ENCODE data around the gene MZF1. TPM values are rescaled to one million over a fixed set of nuclear protein-coding genes. Genes with fewer than 3 reads are reported as not detected.

MZF1 gene
- total RNA-seq, 1 experiment from 2014 or later = 18.0 TPM

DNA sequence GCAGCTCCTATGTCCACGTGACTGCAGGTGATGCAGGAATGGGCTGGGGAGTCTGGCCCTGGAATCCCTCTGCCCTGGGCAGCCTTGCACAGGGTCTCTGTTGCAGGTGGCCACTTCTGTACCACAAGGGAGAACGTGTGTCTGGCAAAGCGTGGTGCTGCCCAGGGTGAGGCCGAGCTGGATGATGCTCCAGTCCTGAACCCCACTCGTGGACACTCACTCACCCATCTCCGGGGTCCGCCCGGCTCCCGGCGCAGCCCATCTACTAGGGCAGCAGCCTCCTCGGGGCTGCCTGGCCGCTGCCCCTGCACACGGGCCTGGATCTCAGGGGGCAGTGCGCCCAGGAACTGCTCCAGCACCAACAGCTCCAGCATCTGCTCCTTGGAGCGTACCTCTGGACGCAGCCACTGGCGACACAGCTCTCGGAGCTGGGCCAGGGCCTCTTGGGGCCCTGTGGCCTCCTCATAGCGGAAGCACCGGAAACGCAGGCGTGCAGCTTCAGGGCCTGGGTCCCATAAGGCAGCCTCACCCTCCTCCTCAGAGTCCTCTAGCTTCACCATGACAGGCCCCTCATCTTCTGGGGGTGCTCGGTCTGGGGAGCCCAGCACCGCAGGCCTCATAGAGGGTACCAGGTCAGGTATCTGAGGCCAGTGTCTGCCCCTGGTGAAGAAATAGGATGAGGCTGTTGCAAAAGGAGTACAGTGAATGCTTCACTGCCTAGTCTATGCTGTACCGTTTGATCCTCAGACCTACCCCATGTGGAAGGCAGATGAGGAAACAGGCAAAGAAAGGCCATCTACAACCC is 2.2 kb downstream of the MZF1 start:
- Histone ChIP-seq H3K27ac (ENCODE audit: low read length) (no peak overlapping the region), H3K9me3 (ENCODE audit: low read length) (no peaks in the 10 kb centered on the region), H3K79me2 (ENCODE audit: low read length) (peaks cover 15% of the 10 kb centered on the region), H2AFZ (ENCODE audit: low read length) (no peak overlapping the region), H3K27me3 (ENCODE audit: low read length) (no peaks in the 10 kb centered on the region), H3K4me1 (ENCODE audit: insufficient read depth, low read length) (peaks cover 22% of the 10 kb centered on the region), H3F3A (ENCODE audit: low read length, unreplicated experiment) (no peaks in the 10 kb centered on the region), H3K4me2 (ENCODE audit: low read length) (no peak overlapping the region), H3K9ac (ENCODE audit: low read length) (no peak overlapping the region), H4K20me1 (ENCODE audit: low read length) (no peaks in the 10 kb centered on the region), H3K9me2 (replicated peaks; ENCODE audit: low read length) (no peaks in the 10 kb centered on the region), H3K4me3 (ENCODE audit: low read length) (no peak overlapping the region), H3K36me3 (ENCODE audit: low read depth, low read length) (peaks cover 8% of the 10 kb centered on the region; the same call in 1 of the 2 replicates)
- ATAC-seq (no peak), DNase-seq (no peak)
- ChIA-PET CTCF (no interaction called here), POLR2A (ENCODE audit: unreplicated experiment) (no interaction called here)
- intact Hi-C loops (cut with micrococcal nuclease) = no loop called here
- TF ChIP-seq, protein P1, sequence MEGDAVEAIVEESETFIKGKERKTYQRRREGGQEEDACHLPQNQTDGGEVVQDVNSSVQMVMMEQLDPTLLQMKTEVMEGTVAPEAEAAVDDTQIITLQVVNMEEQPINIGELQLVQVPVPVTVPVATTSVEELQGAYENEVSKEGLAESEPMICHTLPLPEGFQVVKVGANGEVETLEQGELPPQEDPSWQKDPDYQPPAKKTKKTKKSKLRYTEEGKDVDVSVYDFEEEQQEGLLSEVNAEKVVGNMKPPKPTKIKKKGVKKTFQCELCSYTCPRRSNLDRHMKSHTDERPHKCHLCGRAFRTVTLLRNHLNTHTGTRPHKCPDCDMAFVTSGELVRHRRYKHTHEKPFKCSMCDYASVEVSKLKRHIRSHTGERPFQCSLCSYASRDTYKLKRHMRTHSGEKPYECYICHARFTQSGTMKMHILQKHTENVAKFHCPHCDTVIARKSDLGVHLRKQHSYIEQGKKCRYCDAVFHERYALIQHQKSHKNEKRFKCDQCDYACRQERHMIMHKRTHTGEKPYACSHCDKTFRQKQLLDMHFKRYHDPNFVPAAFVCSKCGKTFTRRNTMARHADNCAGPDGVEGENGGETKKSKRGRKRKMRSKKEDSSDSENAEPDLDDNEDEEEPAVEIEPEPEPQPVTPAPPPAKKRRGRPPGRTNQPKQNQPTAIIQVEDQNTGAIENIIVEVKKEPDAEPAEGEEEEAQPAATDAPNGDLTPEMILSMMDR (conservative IDR thresholded peaks at IDR 0.05; ENCODE audit: low read depth, low read length) = no peak
- TF ChIP-seq EZH2phosphoT487 (IDR thresholded peaks at IDR 0.05; ENCODE audit: borderline replicate concordance, low read length) (no peak), EZH2 (IDR thresholded peaks at IDR 0.05; ENCODE audit: low read length, unreplicated experiment) (no peak)
- BruUV-seq (replicated peaks) = no TSS peak

DNA sequence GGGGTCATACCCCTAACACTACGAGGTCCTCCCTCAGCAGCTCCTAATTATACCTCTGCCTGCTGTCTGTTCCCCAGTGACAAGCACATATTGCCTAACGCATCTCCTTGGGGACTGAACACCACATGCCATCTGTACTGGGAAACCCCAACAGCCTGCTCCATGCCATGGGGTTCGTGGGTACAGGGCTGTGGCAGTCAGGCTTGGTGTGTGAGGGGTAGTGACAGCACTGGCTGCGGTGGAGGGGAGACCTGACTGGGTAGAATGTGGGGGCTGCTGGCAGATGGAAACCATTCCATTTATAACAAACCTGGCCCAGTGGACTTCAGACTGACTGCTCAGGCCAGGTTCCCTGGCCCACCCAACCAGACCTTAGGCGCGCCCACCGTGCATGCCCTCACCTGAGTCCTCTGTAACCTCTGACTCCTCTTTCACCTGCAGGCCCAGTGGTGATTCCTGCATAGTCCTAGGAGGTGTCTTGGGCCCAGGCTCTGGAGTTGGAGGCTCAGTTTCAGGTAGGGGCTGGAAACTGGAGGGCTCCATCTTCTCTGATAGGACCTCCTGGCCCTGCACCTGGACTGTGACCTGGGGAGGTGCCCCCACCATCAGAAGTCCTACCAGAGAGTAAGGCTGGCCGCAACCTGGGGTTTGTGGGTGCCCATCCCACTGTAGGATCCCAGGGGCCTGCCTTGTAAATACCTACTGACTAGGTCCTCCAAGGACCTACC is 3.0 kb downstream of the MZF1 start:
- Histone ChIP-seq H3K27me3 (ENCODE audit: low read length) (no peaks in the 10 kb centered on the region), H3K36me3 (ENCODE audit: low read depth, low read length) (peaks cover 8% of the 10 kb centered on the region; the same call in 1 of the 2 replicates), H3K4me3 (ENCODE audit: low read length) (no peak overlapping the region), H3K9ac (ENCODE audit: low read length) (no peak overlapping the region), H3K9me2 (replicated peaks; ENCODE audit: low read length) (no peaks in the 10 kb centered on the region), H3F3A (ENCODE audit: low read length, unreplicated experiment) (no peaks in the 10 kb centered on the region), H2AFZ (ENCODE audit: low read length) (no peak overlapping the region), H3K27ac (ENCODE audit: low read length) (no peak overlapping the region), H3K4me1 (ENCODE audit: insufficient read depth, low read length) (peaks cover 19% of the 10 kb centered on the region), H4K20me1 (ENCODE audit: low read length) (no peaks in the 10 kb centered on the region), H3K4me2 (ENCODE audit: low read length) (no peak overlapping the region), H3K9me3 (ENCODE audit: low read length) (no peaks in the 10 kb centered on the region), H3K79me2 (ENCODE audit: low read length) (peaks cover 12% of the 10 kb centered on the region)
- ATAC-seq (no peak), DNase-seq (no peak)
- ChIA-PET CTCF (interaction anchor here (0.6 kb wide), 1 partner anchor 37 kb away, joined by 3 read pairs; no protein-coding TSS in a partner anchor), POLR2A (ENCODE audit: unreplicated experiment) (no interaction called here)
- intact Hi-C loops (cut with micrococcal nuclease) = no loop called here
- BruUV-seq (replicated peaks) = no TSS peak
- TF ChIP-seq EZH2phosphoT487 (IDR thresholded peaks at IDR 0.05; ENCODE audit: borderline replicate concordance, low read length) (no peak), EZH2 (IDR thresholded peaks at IDR 0.05; ENCODE audit: low read length, unreplicated experiment) (no peak)
- TF ChIP-seq, protein P1 (conservative IDR thresholded peaks at IDR 0.05; ENCODE audit: low read depth, low read length) = no peak
